KMS-11 (cell line): ENCODE data around the gene LIPK.
"Not testable (repeated sequence)": the region's sequence is repeated elsewhere in the genome, so short reads cannot be mapped to it uniquely, and the experiment has no call there.

Source experiments
- H2AFZ ChIP-seq: fragments of 200-600 bp; sonication (generic); 2 replicates; pipeline ENCODE4 v1.6.1; 2016; ENCODE audit warnings: antibody characterized with exemption, mixed run types, low read depth
- H3K27ac ChIP-seq: fragments of 200-600 bp; sonication (generic); 2 replicates; pipeline ENCODE4 v1.6.1; 2016; ENCODE audit warnings: mild to moderate bottlenecking, mixed run types
- H3K27me3 ChIP-seq: fragments of 200-600 bp; sonication (generic); 2 replicates; pipeline ENCODE4 v1.6.1; 2017; ENCODE audit warnings: mild to moderate bottlenecking, low read depth, mixed run types, moderate library complexity; ENCODE audit not compliant: insufficient read depth
- H3K36me3 ChIP-seq: fragments of 200-600 bp; sonication (generic); 2 replicates; pipeline ENCODE4 v1.6.1; 2017; ENCODE audit warnings: mild to moderate bottlenecking, mixed run types; ENCODE audit not compliant: insufficient read depth
- H3K4me1 ChIP-seq: fragments of 200-600 bp; sonication (generic); 2 replicates; pipeline ENCODE4 v1.6.1; 2016; ENCODE audit warnings: mild to moderate bottlenecking, low read depth, mixed run types; ENCODE audit not compliant: poor library complexity, severe bottlenecking
- H3K4me2 ChIP-seq: fragments of 200-600 bp; sonication (generic); 2 replicates; pipeline ENCODE4 v1.7.0; 2016; ENCODE audit warnings: mild to moderate bottlenecking, mixed run types
- H3K4me3 ChIP-seq: fragments of 200-600 bp; sonication (generic); IDR thresholded peaks from 2 replicates; pipeline ENCODE4 v1.6.1; 2017; ENCODE audit warnings: low read depth, low read length, mixed read lengths; ENCODE audit not compliant: insufficient read depth
- H3K79me2 ChIP-seq: fragments of 200-600 bp; sonication (generic); 2 replicates; pipeline ENCODE4 v1.6.1; 2016; ENCODE audit warnings: low read depth, mixed run types; ENCODE audit not compliant: insufficient read depth
- H3K9ac ChIP-seq: fragments of 200-600 bp; sonication (generic); 2 replicates; pipeline ENCODE4 v1.6.1; 2016; ENCODE audit warnings: mild to moderate bottlenecking, mixed run types
- H4K20me1 ChIP-seq: fragments of 200-600 bp; sonication (generic); 2 replicates; pipeline ENCODE4 v1.6.1; 2016; ENCODE audit warnings: mild to moderate bottlenecking, mixed run types; ENCODE audit not compliant: insufficient read depth
- CTCF ChIP-seq: fragments of 200-600 bp; sonication (generic); conservative IDR thresholded peaks from 2 replicates; pipeline ENCODE4 v1.6.1; 2017; ENCODE audit warnings: low read depth, mild to moderate bottlenecking, antibody characterized with exemption, low read length, moderate library complexity, mixed read lengths

LIPK gene

DNA sequence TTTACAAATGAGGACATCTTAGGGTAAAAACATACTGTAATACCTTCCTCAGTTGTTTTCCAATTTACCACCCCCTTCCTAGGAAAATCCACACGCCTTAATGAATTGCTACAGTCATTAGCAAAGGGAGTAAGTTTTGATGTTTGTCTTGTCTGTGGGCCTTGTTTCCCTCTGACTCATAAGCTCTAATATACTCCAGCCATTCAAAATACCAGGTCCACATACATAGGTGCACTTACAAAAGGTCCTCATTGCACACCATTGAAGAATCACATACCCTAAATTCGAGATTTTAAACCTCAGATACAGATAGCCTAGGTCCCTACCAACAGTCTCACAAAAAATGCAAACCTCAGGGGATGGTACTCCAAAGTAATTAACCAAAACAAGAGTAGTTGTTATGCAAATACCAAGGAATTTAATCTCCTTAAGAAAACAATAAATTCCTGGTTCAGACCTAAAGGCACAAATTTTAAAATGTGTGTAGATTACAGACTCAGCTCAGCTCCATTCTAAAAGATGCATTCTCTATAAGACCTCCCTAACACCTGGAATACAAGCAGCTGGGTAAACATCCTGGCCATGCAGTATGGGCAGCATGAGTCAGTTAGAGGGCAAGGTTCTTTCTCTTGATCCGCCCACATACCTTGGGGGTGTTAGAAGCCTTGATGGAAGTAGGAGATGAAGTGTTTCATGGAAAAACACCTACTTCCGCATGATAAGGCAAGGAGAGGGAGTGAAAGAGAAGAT, 3.0 kb upstream of the LIPK start:
- Histone ChIP-seq H3K4me1 (peaks cover 8% of the 10 kb centered on the region), H2AFZ (no peak overlapping the region), H4K20me1 (no peaks in the 10 kb centered on the region), H3K27me3 (no peaks in the 10 kb centered on the region), H3K27ac (no peak overlapping the region), H3K9ac (no peak overlapping the region), H3K79me2 (no peaks in the 10 kb centered on the region), H3K36me3 (no peaks in the 10 kb centered on the region), H3K4me3 (no peak overlapping the region), H3K4me2 (no peak overlapping the region)
- TF ChIP-seq CTCF, result no peak

- TF ChIP-seq CTCF, result no peak
- Histone ChIP-seq H4K20me1 (no peaks in the 10 kb centered on the region), H3K4me2 (no peak overlapping the region), H2AFZ (no peak overlapping the region), H3K79me2 (no peaks in the 10 kb centered on the region), H3K27ac (no peak overlapping the region), H3K4me1 (peaks cover 9% of the 10 kb centered on the region), H3K9ac (no peak overlapping the region), H3K36me3 (no peaks in the 10 kb centered on the region), H3K4me3 (no peak overlapping the region), H3K27me3 (no peaks in the 10 kb centered on the region)
Measured at GRCh38 chr10:88707429-88708155, 1.5 kb downstream of the LIPK start.

- H3K9ac ChIP-seq, H4K20me1 ChIP-seq, H3K4me3 ChIP-seq, H3K36me3 ChIP-seq, H3K27ac ChIP-seq, H3K4me1 ChIP-seq, H3K27me3 ChIP-seq, H3K79me2 ChIP-seq, H3K4me2 ChIP-seq, H2AFZ ChIP-seq: not testable (repeated sequence)
Measured at GRCh38 chr10:88709361-88709760, 3.3 kb downstream of the LIPK start.

GRCh38 chr10:88715517-88715916, 9.5 kb downstream of the LIPK start:
- Histone ChIP-seq H2AFZ (no peak overlapping the region), H3K4me2 (no peak overlapping the region), H3K4me1 (no peaks in the 10 kb centered on the region), H3K9ac (no peak overlapping the region), H3K27me3 (no peaks in the 10 kb centered on the region), H3K36me3 (no peaks in the 10 kb centered on the region), H3K27ac (no peak overlapping the region), H4K20me1 (no peaks in the 10 kb centered on the region), H3K79me2 (no peaks in the 10 kb centered on the region), H3K4me3 (no peak overlapping the region)
- TF ChIP-seq CTCF, result no peak

DNA sequence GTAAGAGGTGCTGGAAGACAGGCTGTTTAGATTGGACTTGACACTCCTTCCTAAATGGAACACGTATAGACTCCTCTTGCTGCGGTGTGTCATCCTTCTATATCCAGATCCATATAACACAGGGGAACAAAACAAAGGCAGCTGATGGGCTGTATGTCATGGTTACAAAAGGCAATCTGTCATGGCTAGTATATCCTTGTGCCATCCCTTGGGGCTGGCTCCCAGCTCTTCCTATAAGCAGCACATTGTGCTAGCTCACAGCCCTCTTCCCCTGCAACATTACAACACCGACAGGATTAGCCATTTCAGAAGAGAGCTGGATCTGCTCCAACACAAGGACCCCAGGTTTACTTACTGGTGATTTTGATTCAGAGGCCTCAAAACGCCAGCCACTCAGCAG, 15.3 kb downstream of the LIPK start:
- H3K4me1 ChIP-seq, result no peaks in the 10 kb centered on the region
- no peaks in the 10 kb centered on the region for H3K79me2 ChIP-seq
- no peak overlapping the region for H3K9ac ChIP-seq
- H3K4me3 ChIP-seq, result no peak overlapping the region
- no peak overlapping the region for H3K27ac ChIP-seq
- no peaks in the 10 kb centered on the region for H3K27me3 ChIP-seq
- H3K4me2 ChIP-seq, result no peak overlapping the region
- no peaks in the 10 kb centered on the region for H4K20me1 ChIP-seq
- TF ChIP-seq CTCF, result no peak
- H3K36me3 ChIP-seq, result no peaks in the 10 kb centered on the region
- H2AFZ ChIP-seq, result no peak overlapping the region
